GM12873 (cell line): ENCODE results near the gene SMG1.

Experiments
- CTCF ChIP-seq: IDR thresholded peaks from 2 replicates; pipeline ENCODE4 v1.5.1; 2012; ENCODE audit warnings: low read depth, mild to moderate bottlenecking, moderate library complexity, low read length, control low read depth; ENCODE audit not compliant: insufficient read depth; ENCODE audit errors: missing control alignments

The SMG1 gene

DNA sequence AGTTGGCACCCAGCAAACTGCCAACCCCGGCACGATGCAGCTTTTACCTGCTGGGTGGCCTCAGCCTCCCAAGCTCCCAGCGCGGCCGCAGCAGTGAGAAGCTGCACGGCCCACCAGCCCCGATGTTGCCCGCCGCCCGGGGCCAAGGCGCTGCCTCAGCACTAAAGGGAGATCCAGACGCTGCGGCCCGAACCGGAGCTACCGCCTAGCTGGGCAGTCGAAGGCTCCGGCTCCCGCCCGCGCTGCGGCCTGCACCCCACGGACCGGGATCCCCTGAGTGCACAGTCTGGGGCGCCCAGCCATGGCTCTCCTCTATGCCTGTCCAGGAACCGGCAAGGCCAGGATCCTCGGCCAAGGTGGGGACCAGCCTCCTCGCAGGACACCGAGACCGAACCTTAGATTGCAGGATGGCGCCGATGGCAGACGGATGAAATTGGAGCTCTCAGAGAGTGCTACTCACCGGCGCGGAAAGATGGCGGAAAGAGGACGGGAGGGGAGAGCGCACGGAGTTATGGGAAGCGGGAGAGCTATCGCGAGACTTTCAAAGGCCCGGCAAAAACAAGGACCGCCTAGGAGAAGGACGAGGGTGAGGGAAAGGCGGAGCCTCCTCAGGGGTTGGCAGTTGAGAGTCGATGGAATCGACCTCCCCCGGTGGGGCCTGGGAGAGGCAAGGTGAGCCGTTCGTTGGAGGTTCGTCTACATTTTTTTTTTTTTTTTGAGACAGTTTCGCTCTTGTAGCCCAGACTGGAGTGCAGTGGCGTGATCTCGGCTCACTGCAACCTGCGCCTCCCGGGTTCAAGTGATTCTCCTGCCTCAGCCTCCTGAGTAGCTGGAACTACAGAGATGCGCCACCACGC is 136.1 kb downstream of the SMG1 start, which contains the start of gene RPS15A:
TSS of gene RPS15A (minus strand) at position 485 of the 857 bp plus-strand sequence. CDS start 1,221 bp downstream, outside the sequence.
- no peak for TF ChIP-seq CTCF

DNA sequence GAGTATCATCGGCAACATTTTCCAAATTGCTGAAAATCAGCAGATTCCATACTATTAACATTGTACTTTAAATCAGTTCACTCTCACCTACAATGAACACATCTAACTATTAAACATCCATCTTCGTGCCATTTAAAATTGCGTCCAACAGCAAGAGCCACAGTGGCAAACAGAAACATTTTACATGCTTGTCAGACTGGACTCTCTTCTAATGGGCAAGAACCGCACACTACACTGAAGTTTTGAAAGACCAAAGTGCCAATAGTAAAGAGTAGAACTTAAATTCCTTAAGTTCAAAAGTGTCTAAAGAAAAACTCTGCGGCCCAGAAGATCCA is 136.7 kb downstream of the SMG1 start:
- no peak for TF ChIP-seq CTCF

DNA sequence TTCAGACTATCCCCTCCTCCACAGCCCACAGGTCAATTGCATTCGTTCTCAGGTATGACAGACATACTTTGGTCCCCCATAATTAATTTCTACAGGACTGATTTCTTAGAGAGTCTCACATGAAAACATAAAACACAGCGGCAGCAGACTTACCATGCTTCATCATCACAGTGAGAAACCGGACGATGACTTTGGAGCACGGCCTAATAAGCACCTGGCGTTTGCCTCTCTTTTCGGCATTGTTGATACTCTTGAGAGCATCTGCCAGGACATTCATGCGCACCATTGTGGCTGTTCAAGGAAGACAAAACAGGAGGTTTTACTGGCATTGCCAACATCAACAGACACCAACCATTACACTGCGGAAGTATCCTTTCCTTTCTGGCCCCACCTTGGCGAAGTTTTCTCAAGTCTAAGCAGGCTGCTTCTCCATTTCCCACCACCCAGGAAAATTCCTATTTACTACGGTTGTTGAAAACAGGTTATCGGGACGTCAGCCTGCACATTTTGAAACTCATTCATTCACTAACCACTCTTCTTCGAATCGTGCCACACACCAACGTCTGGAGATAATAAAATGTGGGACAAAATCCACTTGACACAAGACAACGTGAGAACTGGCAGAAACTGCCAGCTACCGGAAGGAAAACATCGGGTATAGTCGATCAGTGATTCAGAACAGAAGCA is 137.2 kb downstream of the SMG1 start:
- TF ChIP-seq CTCF, result no peak

DNA sequence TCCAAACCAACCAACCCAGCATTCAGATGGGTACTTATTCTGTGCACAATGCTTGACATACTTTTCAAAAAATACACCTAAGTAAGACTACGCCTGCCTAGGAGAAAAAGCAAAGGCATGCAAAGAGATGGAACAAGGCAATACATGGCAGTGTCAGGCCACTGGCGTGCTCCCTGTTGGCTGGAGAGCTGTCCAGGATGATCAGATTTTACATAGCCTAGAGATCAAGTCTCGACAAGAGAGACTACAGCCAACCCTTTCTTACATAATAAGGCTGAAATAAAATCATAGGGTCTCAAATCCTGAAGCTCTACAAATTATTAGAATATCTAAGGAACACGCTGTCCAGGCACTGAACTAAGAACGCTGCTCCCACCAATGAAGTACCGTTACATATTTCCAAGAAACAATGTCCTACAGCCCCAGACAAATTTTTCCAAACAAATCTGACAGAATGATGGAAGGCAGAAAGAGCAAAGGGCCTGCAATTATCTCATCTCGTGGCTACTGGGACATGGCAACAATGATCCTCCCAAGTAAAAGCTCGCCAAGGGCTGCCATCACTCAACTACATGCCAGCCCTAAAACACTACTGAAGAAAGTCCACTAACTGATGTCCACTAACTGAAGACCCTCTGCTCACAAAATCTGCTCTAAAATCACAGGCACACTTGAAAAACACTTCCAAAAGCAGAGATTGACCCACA is 141.1 kb downstream of the SMG1 start:
- TF ChIP-seq CTCF, result no peak

DNA sequence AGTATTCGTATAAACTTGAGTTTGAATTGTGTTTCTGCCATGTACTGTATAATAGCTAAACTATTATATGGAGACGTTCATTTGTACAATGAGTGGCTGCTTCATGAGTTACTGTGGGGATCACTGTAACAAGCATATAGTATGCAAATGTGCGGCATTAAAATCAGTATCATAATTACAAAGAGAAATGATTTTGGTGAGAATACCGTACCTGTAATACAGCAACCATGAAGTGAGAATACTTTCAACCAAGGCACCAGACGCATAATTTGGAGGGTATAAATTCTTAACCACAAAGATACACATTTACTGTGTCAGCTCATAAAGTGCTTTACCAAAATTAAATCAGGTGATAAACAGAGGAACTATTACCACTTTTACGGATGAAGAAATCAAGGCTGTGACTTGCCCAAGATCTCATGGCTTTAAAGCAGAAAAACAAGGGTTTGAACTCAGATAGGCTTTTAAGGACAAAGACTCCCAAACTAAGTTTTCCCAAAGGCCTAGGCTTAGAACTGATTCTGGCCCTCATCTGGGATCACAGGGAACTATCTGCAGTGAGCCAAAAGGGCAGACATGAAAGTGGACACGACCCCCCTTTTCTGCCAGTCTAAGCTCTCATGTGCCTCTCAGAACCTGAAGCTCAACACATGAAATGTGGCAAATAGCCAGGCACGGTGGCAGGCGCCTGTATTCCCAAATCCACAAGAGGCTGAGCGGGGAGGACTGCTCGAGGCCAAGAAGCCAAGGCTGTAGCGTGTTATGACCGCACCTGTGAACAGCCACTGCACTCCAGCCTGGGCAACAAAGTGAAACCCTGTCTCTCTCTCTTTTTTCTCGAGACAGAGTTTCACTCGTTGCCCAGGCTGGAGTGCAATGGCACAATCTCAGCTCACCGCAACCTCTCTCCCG is 142.5 kb downstream of the SMG1 start:
- no peak for TF ChIP-seq CTCF

GRCh38 chr16:18782697-18783429 is 143.3 kb downstream of the SMG1 start:
- TF ChIP-seq CTCF, result no peak
